Endothelial cell of umbilical vein (primary cell): Measurements from ENCODE around the gene ID2.

Experiments
- CTCF ChIP-seq, 2 donors: IDR thresholded peaks; 1 replicate in 1 of 2; 2 replicates in 1 of 2; pipeline ENCODE4 v1.5.1; 2011; ENCODE audit warnings: low read length in 2 of 2, mild to moderate bottlenecking in 2 of 2, moderate library complexity in 2 of 2, control low read depth in 1 of 2, inconsistent platforms in 1 of 2, low read depth in 1 of 2; ENCODE audit not compliant: insufficient read depth in 1 of 2; ENCODE audit errors: extremely low read depth in 1 of 2
- POLR2A ChIP-seq: IDR thresholded peaks from 2 replicates; pipeline ENCODE4 v1.6.1; 2012; ENCODE audit warnings: low read depth, mild to moderate bottlenecking, control low read depth, low read length

- TF ChIP-seq CTCF (IDR thresholded peaks at IDR 0.05; ENCODE audit: extremely low read depth in 1 of 2, insufficient read depth in 1 of 2, low read depth in 1 of 2, low read length in 2 of 2), result no peak
- no peak for TF ChIP-seq POLR2A
These were observed 40.4 kb upstream of the ID2 start for GRCh38 chr2:8641301-8641965.
